Dedifferentiated amniotic fluid mesenchymal stem cell (primary cell): ENCODE measurements around the gene ZWILCH.

Experiments
- DNase-seq: peaks from one replicate; pipeline ENCODE4 v3.0.0-alpha.2; 2016; ENCODE audit errors: extremely low spot score

ZWILCH gene

GRCh38 chr15:66545255-66545654 lies 40.1 kb downstream of the ZWILCH start:
- no peak for DNase-seq

- no peak for DNase-seq
Measured at GRCh38 chr15:66555685-66556084, 50.6 kb downstream of the ZWILCH start.

GRCh38 chr15:66558271-66558670 lies 53.1 kb downstream of the ZWILCH start:
- no peak for DNase-seq

GRCh38 chr15:66560856-66561525 lies 55.9 kb downstream of the ZWILCH start:
- DNase-seq, result no peak

- no peak for DNase-seq
Measured at GRCh38 chr15:66563126-66563525, 58.0 kb downstream of the ZWILCH start.

GRCh38 chr15:66563566-66564110 lies 58.5 kb downstream of the ZWILCH start:
- DNase-seq, result no peak

- DNase-seq, result no peak
Measured at GRCh38 chr15:66564136-66565041, 59.3 kb downstream of the ZWILCH start.

- DNase-seq, result no peak
Measured at GRCh38 chr15:66565141-66565641, 60.1 kb downstream of the ZWILCH start.

- DNase-seq, result no peak
Measured at GRCh38 chr15:66565741-66566144, 60.6 kb downstream of the ZWILCH start, which contains the start of gene LCTL. Gene LCTL (minus strand): TSS chr15:66565998. CDS start chr15:66565365, 633 bp downstream.

GRCh38 chr15:66566963-66567531 lies 61.9 kb downstream of the ZWILCH start:
- DNase-seq, result peak; percentile 52

- no peak for DNase-seq
Measured at GRCh38 chr15:66567897-66568296, 62.8 kb downstream of the ZWILCH start.

GRCh38 chr15:66569461-66570137 lies 64.5 kb downstream of the ZWILCH start:
- no peak for DNase-seq

GRCh38 chr15:66570327-66570726 lies 65.2 kb downstream of the ZWILCH start:
- DNase-seq, result no peak

- no peak for DNase-seq
Measured at GRCh38 chr15:66570842-66571478, 65.8 kb downstream of the ZWILCH start.

GRCh38 chr15:66572146-66572545 lies 67.0 kb downstream of the ZWILCH start:
- DNase-seq, result no peak

GRCh38 chr15:66573348-66573718 lies 68.2 kb downstream of the ZWILCH start:
- DNase-seq, result no peak

GRCh38 chr15:66573719-66574595 lies 68.8 kb downstream of the ZWILCH start:
- DNase-seq, result peak; percentile 78

- no peak for DNase-seq
Measured at GRCh38 chr15:66574596-66574950, 69.4 kb downstream of the ZWILCH start.

GRCh38 chr15:66578286-66578875 lies 73.3 kb downstream of the ZWILCH start:
- no peak for DNase-seq

GRCh38 chr15:66580643-66581042 lies 75.5 kb downstream of the ZWILCH start:
- DNase-seq, result no peak
